Natural killer cell treated with Interleukin-12 subunit alpha and Interleukin-12 subunit beta and Interleukin-15 and Interleukin-18, amount 100 ng/mL, for 72 hours (primary cell): ENCODE results near the gene OSR1. TPM values are rescaled to one million over a fixed set of nuclear protein-coding genes. Genes with fewer than 3 reads are reported as not detected.

Experiments
- ATAC-seq, 2 donors: fragments of 150-1000 bp; cut with Tn5 transposase in 1 of 2; sonication (Bioruptor Pico), chemical (Tn5 transposase) in 1 of 2; 2 replicates each; pipeline ENCODE4 v1.10.0; 2021
- DNase-seq: peaks from one replicate; pipeline ENCODE4 v3.0.0; 2022; ENCODE audit warnings: low spot score
- H3K27ac Mint-ChIP-seq, 2 donors: 1 replicate in 1 of 2; 2 replicates in 1 of 2; pipeline ENCODE4 v1.8.0; 2022; ENCODE audit warnings: mixed read lengths in 2 of 2, mild to moderate bottlenecking in 1 of 2, moderate library complexity in 1 of 2
- H3K27me3 Mint-ChIP-seq, 2 donors: 1 replicate in 1 of 2; 2 replicates in 1 of 2; pipeline ENCODE4 v1.8.0; 2022; ENCODE audit warnings: mixed read lengths in 2 of 2
- H3K36me3 Mint-ChIP-seq: one replicate; pipeline ENCODE4 v1.8.0; 2022; ENCODE audit warnings: mixed read lengths
- H3K4me1 Mint-ChIP-seq, 2 donors: 1 replicate in 1 of 2; 2 replicates in 1 of 2; pipeline ENCODE4 v1.8.0; 2022; ENCODE audit warnings: low read depth in 2 of 2, mixed read lengths in 2 of 2, mild to moderate bottlenecking in 1 of 2
- H3K4me3 Mint-ChIP-seq: one replicate; pipeline ENCODE4 v1.8.0; 2022; ENCODE audit warnings: mixed read lengths
- H3K9me3 Mint-ChIP-seq: 2 replicates; pipeline ENCODE4 v1.8.0; 2022; ENCODE audit warnings: mixed read lengths
- total RNA-seq, 2 donors: library from RNA; stranded (reverse); gene quantifications; one replicate each; pipeline ENCODE4 v1.2.3, GENCODE V29; 2022

OSR1 gene
- total RNA-seq, 2 donors from 2014 or later, result not detected

DNA sequence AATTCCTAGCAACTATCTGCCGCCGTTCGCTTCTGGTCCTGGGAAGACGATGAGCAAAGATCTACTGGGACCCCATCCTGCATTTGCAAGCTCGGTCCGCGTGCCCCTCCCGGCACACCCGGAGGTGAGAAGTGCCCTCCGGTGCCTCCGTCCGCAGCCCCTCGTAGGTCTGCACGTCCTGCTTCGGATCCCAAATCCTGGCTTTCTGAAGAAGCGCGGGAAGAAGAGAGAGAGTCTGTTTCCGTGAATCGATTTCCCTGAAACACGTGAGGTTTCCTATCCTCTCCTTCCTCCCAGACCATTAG, 5.0 kb upstream of the OSR1 start:
- H3K4me3 Mint-ChIP-seq, result peak overlapping the region; percentile 89
- peaks cover 29 to 32% of the 10 kb centered on the region in 2 donors for H3K27me3 Mint-ChIP-seq
- ATAC-seq (no peak), DNase-seq (no peak)
- H3K4me1 Mint-ChIP-seq, result peaks cover 24 to 27% of the 10 kb centered on the region in 2 donors
- H3K9me3 Mint-ChIP-seq, result no peaks in the 10 kb centered on the region
- no peaks in the 10 kb centered on the region for H3K36me3 Mint-ChIP-seq
- peak overlapping the region in 1 of 2 donors; percentile 54 for H3K27ac Mint-ChIP-seq

DNA sequence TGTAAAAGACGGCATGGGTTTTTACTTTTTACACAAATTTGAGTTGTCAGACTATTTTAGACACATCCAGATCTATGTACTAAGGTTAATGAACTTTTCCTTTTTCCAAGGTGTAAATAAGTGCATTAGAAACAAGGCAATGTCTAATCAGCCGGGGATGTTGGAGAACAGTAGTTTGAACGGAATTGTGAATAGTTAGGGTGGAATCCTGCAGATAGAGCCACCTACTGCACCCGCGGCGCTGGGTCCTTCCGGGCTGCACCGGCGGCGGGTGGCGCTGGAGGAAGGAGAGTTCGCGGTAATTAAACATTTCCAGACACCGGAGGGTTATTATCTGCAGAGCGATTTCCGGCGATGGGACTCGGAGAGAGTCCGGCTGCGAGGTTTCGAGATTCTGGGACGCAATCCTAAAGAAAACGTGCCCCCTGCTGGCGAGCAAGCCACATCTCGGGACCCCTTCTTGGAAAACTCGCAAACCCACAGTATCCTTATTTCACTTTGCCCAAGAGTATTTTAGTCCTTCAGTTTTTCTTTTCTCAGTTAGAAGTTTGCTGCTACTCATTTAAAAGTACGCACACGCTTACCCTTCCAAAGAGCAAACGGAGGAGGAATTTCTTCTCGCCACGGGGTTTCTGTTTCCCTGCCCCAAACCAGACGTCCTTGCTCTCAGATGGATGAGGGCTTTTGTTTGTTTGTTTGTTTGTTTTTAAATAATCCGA, 4.5 kb upstream of the OSR1 start:
- peak; percentile 70 for DNase-seq
- H3K9me3 Mint-ChIP-seq, result no peaks in the 10 kb centered on the region
- H3K27ac Mint-ChIP-seq, result peak overlapping the region in 1 of 2 donors; percentile 83

DNA sequence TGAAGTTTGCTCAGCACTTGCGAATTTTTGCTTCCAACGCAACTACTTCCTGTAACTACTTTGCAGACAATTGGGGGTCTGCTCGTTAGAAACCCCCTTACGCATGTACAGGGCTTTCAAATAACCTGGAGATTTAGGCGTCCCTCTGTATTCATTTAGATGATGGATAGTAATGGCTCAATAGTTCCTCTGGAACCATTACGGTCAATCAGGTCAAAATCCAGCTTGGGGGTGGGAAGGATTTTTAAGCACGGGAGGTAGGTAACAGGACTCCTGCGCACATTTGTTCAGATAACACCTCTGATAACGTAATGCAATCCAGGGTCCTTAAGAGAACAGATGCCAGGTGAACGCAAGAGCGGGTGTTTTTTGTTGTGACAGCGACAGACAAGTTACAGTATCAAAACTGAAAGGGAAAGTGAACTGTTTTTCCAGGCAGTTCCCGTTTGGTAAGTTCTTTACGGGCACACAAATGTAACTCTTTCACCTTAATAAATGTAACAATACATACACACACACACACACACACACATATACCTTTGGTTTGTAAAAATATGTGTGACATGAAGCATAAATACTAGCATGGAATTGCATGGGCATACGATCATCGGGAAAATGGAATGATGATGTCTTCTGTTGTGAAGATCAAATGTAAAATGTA, 3.8 kb upstream of the OSR1 start:
- Mint-ChIP-seq H3K4me1 (peaks cover 24 to 31% of the 10 kb centered on the region in 2 donors), H3K9me3 (no peaks in the 10 kb centered on the region), H3K4me3 (peak overlapping the region; percentile 89), H3K36me3 (no peaks in the 10 kb centered on the region), H3K27me3 (peaks cover 38 to 39% of the 10 kb centered on the region in 2 donors), H3K27ac (peak overlapping the region; percentile 34 to 83)
- ATAC-seq (peak in 1 of 2 donors; percentile 57), DNase-seq (no peak)

More for the DNA sequence above, 4.5 kb upstream of the OSR1 start:
- H3K27me3 Mint-ChIP-seq, result peaks cover 31 to 33% of the 10 kb centered on the region in 2 donors
- ATAC-seq, result peak; percentile 22 to 53
- H3K4me3 Mint-ChIP-seq, result peak overlapping the region; percentile 89
- H3K4me1 Mint-ChIP-seq, result peaks cover 24 to 27% of the 10 kb centered on the region in 2 donors
- no peaks in the 10 kb centered on the region for H3K36me3 Mint-ChIP-seq

DNA sequence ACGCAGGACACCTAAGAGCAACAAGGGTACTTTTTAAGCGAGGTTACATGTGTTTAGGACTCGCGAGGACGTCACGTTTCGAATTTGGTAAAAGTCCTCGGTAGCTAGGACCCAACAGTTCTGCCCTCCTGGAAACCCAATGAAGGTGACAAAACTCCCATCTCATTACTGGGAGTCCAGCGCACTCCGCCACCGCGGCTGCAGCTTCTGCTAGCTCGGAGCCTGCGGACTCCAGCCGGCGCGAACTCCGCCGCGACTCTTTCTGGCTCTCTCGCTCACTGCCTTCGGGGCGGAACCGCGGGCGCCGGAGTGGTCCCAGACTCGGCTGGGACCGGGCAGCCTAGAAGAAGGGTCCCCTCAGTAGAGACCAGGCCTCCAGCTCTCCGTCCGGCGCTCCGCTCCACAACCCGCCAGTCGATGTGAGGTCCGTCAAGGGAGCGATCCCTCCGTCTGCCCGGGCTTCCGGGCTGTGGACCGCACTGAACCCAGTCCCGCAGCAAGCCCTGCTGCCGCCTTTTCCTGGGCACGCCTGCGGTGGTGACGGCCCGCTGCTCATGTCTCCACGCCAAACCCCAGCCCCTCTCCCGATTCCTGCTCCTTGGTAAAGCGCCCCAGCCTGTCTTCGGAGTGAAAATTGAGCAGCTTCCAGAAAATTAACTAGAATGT, 3.0 kb upstream of the OSR1 start:
- Mint-ChIP-seq H3K9me3 (no peaks in the 10 kb centered on the region), H3K4me3 (peak overlapping the region; percentile 89), H3K4me1 (peaks cover 24 to 39% of the 10 kb centered on the region in 2 donors), H3K27ac (peak overlapping the region; percentile 34 to 83), H3K27me3 (peaks cover 45 to 46% of the 10 kb centered on the region in 2 donors), H3K36me3 (no peaks in the 10 kb centered on the region)
- peak; percentile 52 to 64 for ATAC-seq
- DNase-seq, result no peak

DNA sequence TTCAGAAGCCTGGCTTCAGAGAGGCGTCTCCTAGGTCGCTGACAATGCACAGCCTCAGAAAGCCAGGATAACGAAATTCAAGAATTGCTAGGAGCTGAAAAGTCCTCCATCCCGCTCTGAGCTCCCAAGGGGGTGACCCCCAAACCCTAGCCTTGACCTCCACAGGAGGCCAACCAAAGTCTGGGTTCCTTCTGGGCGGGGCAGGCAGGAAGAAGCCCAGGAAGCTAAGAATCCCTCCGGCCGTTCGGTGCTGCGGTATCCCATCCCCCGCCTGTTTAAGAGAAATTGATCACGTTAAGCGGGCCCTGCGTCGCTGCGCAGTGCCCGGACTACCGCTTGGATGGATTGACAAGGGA, 2.5 kb upstream of the OSR1 start:
- Mint-ChIP-seq H3K27ac (peak overlapping the region in 1 of 2 donors; percentile 33), H3K27me3 (peaks cover 49 to 51% of the 10 kb centered on the region in 2 donors), H3K36me3 (no peaks in the 10 kb centered on the region), H3K4me3 (peak overlapping the region; percentile 89), H3K4me1 (peaks cover 24 to 41% of the 10 kb centered on the region in 2 donors), H3K9me3 (no peaks in the 10 kb centered on the region)
- no peak for ATAC-seq
- no peak for DNase-seq

DNA sequence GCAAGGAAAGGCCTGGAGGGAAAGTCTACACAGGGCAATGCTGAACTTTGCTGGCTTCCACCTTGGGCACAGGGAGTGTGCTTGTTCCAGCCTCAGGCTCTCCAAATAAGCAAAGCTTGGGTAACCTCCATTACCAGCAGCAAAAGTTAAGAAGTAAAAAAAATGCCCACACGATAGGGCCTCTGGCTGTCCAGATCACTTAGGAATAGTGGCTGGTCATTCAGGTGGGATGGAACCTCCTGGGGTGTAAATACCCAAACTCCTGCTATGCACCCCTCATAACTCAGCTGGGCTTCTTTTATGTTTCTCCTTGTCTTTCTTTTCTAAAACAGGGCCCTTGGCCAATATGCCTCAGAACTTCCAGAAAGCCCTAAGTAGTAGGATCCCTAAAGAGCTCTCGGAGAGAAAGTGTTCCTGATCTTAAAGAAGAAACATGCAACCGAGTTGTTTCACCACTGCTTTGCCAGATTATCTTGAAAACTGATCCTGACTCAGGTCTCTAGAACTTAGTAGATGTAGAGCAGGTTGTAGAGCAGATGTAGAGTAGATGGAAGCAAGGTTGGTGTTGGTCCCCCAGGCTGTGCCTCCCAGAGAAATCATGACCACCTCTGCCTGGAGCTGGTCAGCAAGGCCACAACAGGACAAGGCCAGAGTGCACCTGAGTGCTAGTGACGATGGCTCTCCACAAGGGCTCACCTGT, 2.0 kb upstream of the OSR1 start:
- Mint-ChIP-seq H3K36me3 (no peaks in the 10 kb centered on the region), H3K27ac (peak overlapping the region in 1 of 2 donors; percentile 33), H3K4me3 (peak overlapping the region; percentile 89), H3K9me3 (no peaks in the 10 kb centered on the region), H3K4me1 (peaks cover 24 to 41% of the 10 kb centered on the region in 2 donors), H3K27me3 (peaks cover 52 to 54% of the 10 kb centered on the region in 2 donors)
- ATAC-seq (no peak), DNase-seq (no peak)

DNA sequence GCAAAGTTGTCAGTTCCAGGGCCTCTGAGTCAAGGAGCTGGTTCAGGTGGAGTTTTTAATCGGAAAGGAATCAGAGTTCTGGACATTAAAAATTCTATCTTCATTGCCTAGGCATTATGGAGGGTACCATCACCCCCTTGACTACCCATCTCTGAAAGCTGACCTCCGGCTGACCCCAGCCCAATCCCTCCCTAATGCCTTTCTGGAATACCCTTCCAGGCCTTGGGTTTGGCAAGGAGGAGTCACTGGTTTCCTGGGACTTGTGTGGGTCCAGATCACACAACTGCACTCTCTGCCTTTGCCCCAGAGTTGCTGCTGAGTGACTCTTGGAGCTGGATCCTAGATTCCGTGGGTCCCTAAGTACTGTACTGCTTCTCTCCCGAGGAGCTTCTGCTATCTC, 1.0 kb upstream of the OSR1 start:
- H3K4me3 Mint-ChIP-seq, result no peak overlapping the region
- H3K27me3 Mint-ChIP-seq, result peaks cover 58 to 62% of the 10 kb centered on the region in 2 donors
- H3K27ac Mint-ChIP-seq, result no peak overlapping the region
- H3K4me1 Mint-ChIP-seq, result peaks cover 24 to 41% of the 10 kb centered on the region in 2 donors
- H3K9me3 Mint-ChIP-seq, result no peaks in the 10 kb centered on the region
- H3K36me3 Mint-ChIP-seq, result no peaks in the 10 kb centered on the region
- no peak for ATAC-seq
- no peak for DNase-seq

DNA sequence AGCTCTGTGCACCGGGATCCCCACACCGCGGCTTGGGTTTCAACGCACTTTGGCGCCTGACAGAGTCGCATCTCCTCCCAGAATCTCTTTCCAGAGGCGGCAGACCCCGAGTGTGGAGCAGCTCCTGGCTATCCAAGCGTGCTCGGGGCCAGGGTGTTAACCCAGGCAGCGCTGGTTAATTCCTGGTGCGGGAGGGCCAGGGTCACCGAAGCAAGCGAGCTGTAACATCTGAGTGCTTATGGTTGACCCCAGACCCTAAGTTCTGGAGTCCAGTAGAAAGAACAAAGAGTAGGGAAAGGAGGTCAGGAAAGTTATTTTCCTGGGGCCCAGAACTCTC, 566 bp upstream of the OSR1 start:
- H3K4me1 Mint-ChIP-seq, result peaks cover 24 to 41% of the 10 kb centered on the region in 2 donors
- H3K9me3 Mint-ChIP-seq, result no peaks in the 10 kb centered on the region
- no peaks in the 10 kb centered on the region for H3K36me3 Mint-ChIP-seq
- H3K4me3 Mint-ChIP-seq, result peak overlapping the region; percentile 34
- H3K27me3 Mint-ChIP-seq, result peaks cover 62 to 65% of the 10 kb centered on the region in 2 donors
- DNase-seq, result no peak
- H3K27ac Mint-ChIP-seq, result no peak overlapping the region
- no peak for ATAC-seq

DNA sequence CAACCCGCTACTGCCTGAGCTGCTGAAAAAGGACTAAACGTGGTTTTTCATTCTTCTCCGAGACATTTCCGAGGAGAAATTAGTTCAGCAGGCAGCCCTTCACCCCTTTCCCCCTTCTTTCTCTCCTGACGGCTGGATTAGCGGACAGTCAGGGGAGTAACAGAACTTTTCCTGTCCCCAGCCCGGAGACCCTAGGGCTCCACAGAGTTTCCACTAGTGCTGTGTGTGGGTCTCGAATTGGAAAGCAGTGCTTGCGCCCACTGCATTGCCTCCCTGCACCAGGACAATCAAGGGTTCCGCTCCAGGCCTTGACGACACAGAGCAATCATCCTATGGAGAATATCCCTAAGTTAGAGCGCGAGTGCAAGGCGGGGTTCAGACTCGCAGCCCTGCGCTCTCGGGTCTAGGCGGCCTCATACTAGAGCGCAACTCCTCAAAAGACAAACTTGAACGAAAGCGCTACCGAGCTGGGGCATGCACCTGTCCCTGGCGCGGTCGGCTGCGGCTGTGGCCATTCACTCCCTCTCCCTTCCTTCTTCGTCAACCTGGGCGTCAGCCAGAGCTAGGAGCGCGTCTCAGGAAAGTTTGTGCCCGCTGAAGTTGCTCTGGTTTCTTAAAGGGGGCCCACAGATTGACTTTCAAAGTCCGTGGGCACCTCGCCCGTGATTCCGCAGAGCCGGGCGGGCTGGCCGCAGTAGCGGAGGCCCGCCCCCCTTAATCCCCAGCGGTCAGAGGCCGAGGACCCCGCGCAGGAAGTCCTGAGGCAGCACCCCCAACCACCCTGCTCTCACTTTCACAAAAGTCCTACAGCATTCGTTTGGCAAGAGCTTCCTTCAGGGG, 801 bp downstream of the OSR1 start:
- Mint-ChIP-seq H3K36me3 (no peaks in the 10 kb centered on the region), H3K27me3 (peaks cover 62% of the 10 kb centered on the region in 2 donors), H3K27ac (no peak overlapping the region), H3K4me1 (peaks cover 11 to 31% of the 10 kb centered on the region in 2 donors), H3K4me3 (peak overlapping the region; percentile 39), H3K9me3 (no peaks in the 10 kb centered on the region)
- DNase-seq (no peak), ATAC-seq (no peak)

DNA sequence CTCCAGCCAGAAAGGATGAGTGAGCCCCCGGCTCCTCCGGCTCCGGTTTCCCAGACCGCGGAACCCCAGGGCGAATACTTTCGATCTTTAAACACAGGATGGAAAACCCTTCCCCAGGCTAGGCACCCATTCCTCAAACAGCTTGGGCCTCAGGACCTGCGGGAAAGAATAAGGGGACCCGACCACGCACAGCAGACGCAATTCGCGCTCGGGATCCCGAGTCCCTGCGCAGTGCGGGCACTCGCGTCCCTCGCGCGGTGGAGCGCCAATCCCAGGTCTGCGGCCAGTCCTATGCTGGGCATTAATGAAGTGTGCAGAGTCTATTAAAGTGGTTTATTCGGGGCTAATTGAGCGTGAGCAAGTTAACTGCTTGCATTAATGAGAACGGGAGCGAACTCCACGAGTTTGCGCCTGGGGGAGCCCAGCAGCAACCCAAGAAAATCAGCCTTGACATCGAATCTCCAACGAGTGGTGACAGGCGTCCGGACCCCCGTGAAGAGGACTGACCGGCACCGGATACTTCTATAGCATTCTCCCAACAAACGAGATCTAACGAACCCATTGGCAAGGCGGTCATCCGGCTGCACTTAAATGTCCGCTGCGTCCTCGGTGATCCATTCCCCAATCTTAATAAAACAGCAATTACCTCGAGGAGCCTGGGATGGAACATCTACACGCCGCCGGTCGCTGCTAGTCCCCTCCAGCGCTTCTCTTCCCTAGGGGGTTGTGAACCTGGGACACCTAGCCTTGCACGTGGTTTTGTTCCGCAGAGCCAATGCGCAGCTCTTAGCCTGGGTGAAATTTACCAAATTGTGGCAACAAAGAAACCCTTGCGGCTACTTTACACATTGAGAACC, 1.6 kb downstream of the OSR1 start:
- peaks cover 3 to 30% of the 10 kb centered on the region in 2 donors for H3K4me1 Mint-ChIP-seq
- H3K9me3 Mint-ChIP-seq, result no peaks in the 10 kb centered on the region
- no peak overlapping the region for H3K4me3 Mint-ChIP-seq
- no peak for DNase-seq
- no peak for ATAC-seq
- H3K36me3 Mint-ChIP-seq, result no peaks in the 10 kb centered on the region
- H3K27me3 Mint-ChIP-seq, result peaks cover 67 to 70% of the 10 kb centered on the region in 2 donors
- no peak overlapping the region for H3K27ac Mint-ChIP-seq

DNA sequence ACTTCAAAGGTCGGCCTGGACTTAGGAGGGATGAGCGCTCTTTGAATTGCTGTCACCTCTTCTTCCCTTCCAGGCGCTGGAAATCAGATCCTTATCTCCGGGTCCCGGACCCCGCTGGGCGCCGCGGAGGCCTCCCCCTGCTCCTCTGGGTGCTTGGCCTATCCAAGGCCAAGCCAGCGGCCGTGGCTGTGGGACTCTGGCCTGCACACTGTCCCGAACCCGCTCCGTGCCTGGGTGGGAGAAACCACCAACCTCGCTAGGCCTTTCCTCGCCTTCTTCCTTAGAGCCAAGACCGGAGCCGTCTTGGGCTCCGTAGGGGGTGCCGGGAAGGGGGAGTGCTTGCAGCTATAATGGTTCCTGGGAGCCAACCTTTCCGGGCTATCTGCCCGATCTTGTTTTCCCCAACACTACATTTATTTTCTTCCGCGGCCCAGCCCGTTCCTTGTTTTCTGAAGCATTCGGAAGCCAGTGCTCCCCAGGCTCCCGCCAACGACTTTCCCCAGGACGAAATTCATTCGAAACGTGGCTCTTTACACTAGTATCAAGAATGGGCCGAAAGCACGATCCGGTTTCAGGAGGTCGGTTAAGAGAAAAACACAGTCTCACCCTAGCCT, 2.4 kb downstream of the OSR1 start:
- Mint-ChIP-seq H3K4me1 (peaks cover 1 to 28% of the 10 kb centered on the region in 2 donors), H3K4me3 (no peak overlapping the region), H3K36me3 (no peaks in the 10 kb centered on the region), H3K27me3 (peaks cover 66 to 70% of the 10 kb centered on the region in 2 donors), H3K9me3 (no peaks in the 10 kb centered on the region), H3K27ac (no peak overlapping the region)
- ATAC-seq, result no peak
- no peak for DNase-seq

DNA sequence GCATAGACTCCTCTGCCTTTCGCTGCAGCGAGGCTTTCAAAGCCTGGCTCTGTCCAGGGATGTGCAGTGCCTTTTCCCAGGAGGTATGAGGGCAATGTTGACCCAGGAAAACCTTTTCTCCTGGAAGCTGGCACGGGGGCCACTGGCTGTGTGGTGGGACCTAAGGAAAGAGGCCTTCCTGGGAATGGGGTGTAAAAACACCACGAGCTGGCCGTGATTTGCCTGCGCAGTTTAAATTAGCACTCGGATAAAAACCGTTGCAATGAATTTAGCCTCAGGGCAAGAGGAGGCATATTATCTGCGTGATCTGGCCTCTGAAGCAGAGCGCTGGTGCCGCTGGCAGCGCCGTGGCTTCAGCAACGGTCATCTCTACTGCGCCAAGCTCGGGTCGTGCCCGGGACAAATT, 3.0 kb downstream of the OSR1 start:
- H3K4me1 Mint-ChIP-seq, result peaks cover 4 to 25% of the 10 kb centered on the region in 2 donors
- no peak overlapping the region for H3K27ac Mint-ChIP-seq
- ATAC-seq, result no peak
- H3K4me3 Mint-ChIP-seq, result no peak overlapping the region
- no peak for DNase-seq
- peaks cover 64% of the 10 kb centered on the region in 2 donors for H3K27me3 Mint-ChIP-seq
- H3K36me3 Mint-ChIP-seq, result no peaks in the 10 kb centered on the region
- H3K9me3 Mint-ChIP-seq, result no peaks in the 10 kb centered on the region
